SHP77 (cell line): ENCODE results near the gene TRIM7.

Experiments
- DNase-seq, 2 experiments: peaks; one replicate each; lab custom pipeline; 2025; lab: John Stamatoyannopoulos, UW

The TRIM7 gene

GRCh38 chr5:181204826-181205760 lies at the start of gene TRIM7:
TRIM7 (minus strand) TSS chr5:181205196; CDS start chr5:181205110, 86 bp downstream.
- DNase-seq = no peak

DNA sequence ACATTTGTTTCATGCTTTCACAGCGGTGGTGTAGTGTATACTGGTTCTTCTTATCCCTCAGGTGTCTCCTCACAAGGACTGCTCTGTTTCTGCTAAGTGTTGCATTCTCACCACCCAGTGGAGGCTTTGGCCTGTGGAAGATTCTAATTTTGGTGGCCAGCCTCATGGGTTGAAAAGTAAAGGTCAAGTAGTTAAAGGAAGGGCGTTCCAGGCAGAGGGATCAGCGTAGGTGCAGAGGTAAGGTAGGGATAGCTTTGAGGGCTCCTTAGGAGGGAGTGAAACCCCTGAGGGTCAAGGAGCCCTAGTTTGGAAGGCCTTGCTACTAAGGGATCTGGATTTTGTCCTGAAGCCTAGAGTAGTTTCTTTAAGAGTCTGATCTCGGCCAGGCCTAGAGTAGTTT lies 43.3 kb upstream of the TRIM7 start:
- no peak for DNase-seq

DNA sequence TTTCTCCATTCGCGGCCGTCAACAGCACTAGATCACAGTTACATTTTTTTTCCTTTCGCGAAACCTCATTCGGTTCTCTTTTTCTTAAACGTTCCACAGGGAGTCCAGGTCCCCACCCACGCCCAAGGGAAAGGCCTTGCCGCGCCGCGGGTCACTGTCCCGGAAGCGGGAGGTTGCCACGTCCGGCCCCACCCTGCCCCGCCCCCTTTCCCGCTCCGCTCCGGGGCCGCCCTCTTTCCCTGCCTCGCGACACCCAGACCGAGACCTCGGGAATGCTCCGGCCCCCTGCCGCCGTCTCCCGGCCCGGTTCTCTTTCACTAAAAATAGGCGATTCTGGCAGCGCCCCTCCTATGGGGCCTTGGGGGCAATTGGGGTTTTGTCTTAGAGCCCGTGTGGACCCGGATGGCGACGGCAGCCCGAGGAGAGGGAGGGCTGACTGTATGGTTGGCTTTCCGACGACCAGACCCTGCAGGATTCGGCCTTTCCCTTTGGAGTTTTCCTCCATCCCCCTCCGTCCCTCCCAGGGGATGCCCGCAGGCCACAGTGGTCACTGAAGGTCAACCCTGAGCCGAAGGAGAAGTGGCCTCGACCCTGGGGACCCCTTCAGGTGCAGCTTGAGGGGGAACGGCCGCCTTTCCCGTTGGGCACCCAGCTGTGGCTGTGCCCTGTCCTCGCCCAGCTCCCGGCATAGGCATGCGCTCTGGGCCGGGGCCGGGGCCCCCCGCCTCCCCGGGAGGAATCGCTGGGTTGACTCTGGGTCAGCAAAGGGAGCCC lies 41.5 kb upstream of the TRIM7 start:
- no peak for DNase-seq

DNA sequence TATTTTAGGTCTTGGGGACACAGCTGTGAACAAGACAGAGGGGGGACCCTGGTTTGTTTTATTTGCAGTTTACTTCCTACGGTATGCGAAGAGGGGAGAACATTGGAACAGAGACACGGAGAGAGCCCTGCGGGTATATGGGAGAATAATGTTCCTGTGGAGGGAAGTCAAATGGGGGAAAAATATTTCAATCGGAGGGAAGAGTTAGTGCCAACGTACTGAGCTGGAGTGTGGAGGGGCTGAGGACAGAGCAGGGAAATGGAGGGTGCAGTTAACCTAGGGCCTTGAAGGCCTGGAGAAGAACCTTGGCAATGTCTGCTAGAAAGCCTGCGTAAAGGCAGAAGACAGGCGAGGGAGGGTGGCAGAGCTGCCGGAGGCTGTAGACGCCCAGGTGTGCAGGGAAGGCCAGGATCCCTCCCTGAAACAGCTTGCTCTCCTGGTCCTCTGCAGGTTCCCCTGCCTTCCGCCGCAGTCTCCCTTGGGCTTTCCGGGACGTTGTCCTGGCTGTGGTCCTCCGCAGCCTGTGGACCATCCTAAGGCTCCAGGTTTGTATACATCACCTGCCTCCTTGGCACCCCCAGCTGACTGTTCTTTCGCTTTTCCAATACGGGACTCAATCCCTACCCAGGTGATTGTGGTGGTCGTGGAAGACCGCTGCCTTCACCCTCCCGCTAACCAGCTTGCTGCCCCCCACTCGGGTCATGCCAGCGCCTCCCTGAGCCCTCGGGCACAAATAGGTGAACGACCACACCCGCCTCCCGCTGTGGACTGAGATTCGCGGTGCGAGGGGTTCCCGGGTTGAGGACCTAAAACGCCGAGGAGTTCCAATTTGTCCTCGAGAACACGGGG lies 40.7 kb upstream of the TRIM7 start:
- no peak for DNase-seq

GRCh38 chr5:181243564-181244343 lies 38.8 kb upstream of the TRIM7 start, which contains the start of gene RACK1:
RACK1 (minus strand) TSS chr5:181243906; CDS start chr5:181243800, 106 bp downstream.
- no peak for DNase-seq

DNA sequence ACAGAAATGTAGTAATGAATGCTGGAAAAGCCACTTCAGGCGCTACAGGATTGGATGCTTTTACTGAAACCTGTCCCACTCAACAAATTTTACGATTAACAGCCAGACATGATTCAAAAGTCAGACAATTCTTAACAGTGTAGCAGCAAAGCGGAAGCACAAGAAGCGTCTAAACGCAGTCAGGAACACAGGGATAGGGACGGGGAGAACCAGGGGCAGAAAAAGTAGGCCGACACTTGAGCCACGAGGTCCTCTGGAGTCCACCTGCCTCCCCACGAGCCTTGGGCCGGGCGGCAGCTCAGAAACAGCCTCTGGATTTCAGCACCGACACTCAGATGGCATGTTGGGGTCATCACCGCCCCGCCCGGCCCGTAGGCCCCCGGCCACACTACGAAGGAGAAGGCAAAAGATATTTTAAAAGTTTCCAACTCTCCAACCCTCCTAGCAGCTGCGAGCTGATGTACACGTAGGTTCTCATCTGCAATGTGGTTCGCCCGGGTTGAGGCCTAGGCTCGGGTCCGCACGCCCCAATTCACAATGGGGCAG lies 38.1 kb upstream of the TRIM7 start:
- DNase-seq = no peak

- no peak for DNase-seq
These were observed 37.0 kb upstream of the TRIM7 start for GRCh38 chr5:181242031-181242451.

GRCh38 chr5:181241393-181241975 lies 36.5 kb upstream of the TRIM7 start:
- no peak for DNase-seq

DNA sequence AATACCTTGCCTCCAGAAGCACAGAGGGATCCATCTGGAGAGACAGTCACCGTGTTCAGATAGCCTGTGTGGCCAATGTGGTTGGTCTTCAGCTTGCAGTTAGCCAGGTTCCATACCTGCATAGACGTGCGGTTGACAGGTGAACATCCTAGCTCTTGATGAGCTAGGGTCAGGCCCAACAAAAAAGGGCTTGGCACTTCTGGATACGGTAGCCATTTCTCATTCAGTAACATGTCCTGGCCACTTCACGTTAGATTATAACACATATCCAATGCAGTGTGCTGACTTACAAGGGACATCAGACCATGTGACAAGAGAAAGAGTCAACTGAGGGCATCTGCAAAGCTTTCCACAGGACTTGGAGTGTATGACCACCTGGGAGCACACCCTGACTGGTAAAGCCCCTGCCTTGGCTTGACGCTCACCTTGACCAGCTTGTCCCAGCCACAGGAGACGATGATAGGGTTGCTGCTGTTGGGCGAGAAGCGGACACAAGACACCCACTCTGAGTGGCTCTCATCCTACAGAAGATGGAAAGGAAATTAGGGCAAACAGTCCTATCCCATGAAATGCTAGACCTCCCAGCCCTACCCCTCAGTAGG lies 34.2 kb upstream of the TRIM7 start:
- DNase-seq = no peak

- DNase-seq = no peak
These were observed 32.9 kb upstream of the TRIM7 start for GRCh38 chr5:181237729-181238385.

- no peak for DNase-seq
These were observed 32.1 kb upstream of the TRIM7 start for GRCh38 chr5:181236954-181237641.

GRCh38 chr5:181236471-181236870 lies 31.5 kb upstream of the TRIM7 start:
- no peak for DNase-seq

DNA sequence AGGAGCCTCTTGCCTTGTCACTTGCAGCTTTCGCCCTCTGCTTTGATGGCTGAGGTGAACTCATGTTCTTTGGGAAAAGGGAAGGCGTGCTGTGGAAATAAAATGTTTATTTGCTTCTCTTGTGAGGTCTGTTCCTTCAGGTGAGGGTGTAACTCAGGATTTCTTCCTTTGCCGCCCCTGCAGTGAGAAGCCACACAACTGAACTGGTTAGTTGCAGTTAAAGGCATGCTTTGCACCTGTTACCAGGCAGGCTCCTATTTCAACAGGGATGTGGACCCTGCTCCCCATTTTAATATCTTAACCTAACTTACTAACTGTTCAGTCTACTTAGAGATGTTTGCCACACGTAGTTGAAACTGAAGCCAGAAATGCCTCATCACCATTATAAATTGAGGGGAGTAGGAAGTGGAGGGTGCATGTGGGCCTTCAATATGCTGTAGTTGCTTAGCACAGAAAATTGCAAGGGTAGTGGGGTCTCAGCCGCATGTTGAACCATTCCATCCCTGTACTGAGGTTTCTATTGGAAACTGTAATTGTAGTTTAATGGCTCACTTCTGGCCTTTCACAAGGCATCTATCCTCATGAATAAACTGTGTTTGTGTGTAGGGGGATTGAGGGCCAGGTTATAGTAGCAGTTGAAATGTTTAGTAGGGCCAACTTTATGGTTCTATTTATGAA lies 30.8 kb upstream of the TRIM7 start:
- no peak for DNase-seq

DNA sequence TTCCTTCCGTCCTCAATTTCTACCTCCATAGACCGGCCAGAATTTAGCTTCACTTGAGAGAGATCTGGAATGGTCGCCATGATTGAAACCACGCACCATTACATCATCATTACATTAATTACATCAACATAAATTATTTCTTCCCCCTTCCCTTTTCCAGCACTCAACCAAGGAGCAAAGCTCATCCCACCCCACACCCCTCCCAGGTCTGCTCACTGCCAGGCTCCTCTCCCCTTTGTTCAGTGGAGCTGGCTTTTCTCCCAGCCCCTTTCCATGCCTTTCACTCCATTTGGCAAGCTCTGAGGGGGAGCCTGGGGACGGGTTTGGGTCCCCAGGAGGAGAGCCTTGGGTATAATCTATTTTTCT lies 30.3 kb upstream of the TRIM7 start:
- no peak for DNase-seq

DNA sequence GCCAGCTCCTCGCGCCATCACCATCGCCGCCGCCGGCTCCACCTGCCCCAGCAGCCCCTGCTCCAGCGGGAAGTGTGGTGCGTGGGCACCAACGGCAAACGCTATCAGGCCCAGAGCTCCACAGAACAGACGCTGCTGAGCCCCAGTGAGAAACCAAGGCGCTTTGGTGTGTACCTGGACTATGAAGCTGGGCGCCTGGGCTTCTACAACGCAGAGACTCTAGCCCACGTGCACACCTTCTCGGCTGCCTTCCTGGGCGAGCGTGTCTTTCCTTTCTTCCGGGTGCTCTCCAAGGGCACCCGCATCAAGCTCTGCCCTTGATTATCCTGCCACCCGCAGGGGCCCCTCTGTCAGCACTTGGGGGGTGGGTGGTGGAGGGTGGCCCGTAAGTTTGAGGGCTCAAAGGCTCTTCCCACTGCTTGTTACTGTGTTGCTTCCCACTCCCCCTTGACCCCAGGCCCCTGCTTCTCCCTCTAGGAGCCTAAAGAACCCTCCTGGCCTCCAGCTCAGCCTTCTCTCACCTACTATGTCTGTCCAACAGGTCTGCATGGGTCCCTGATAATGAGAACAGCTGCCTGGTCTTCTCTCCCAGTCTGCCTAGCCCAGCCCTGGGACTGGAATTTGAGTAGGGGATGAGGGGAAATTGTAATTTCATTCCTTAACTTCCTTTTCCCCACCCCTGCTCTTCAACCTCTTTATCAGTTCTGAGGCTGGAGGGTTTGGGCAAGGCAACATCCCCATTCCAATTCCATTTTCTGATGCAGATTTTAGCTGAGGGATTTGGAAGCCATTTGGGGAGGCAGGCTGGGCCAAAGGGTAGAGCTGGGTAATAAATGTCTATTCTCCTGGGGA lies 29.7 kb upstream of the TRIM7 start:
- no peak for DNase-seq

GRCh38 chr5:181233801-181234454 lies 28.9 kb upstream of the TRIM7 start:
- DNase-seq = no peak
